Keratinocyte (primary cell): ENCODE measurements around the gene EP300. TPM values are rescaled to one million over a fixed set of nuclear protein-coding genes. Genes with fewer than 3 reads are reported as not detected.

Experiments used
- DNase-seq: peaks from one replicate; pipeline ENCODE4 v3.0.0-alpha.2; 2011; ENCODE audit warnings: low read depth, missing footprints, low spot score
- FAIRE-seq: peaks from 2 replicates; lab custom pipeline; 2011; peaks lifted over from hg19 to GRCh38; lab: Jason Lieb, UNC
- H2AFZ ChIP-seq: 2 replicates; pipeline ENCODE4 v1.6.0; 2012; ENCODE audit warnings: low read length, control low read depth, inconsistent platforms; ENCODE audit not compliant: control insufficient read depth
- H3K27ac ChIP-seq: 2 replicates; pipeline ENCODE4 v1.5.1; 2011; ENCODE audit warnings: low read length; ENCODE audit not compliant: control insufficient read depth, insufficient read depth
- H3K27me3 ChIP-seq: 3 replicates; pipeline ENCODE4 v1.6.0; 2011; ENCODE audit warnings: low read length; ENCODE audit not compliant: control insufficient read depth, insufficient read depth; ENCODE audit errors: extremely low read depth
- H3K36me3 ChIP-seq, 2 experiments: 2 replicates in 1 of 2; 3 replicates in 1 of 2; pipeline ENCODE4 v1.5.1; 2011; ENCODE audit warnings: low read length in 2 of 2, mild to moderate bottlenecking in 1 of 2; ENCODE audit not compliant: control insufficient read depth in 2 of 2, insufficient read depth in 2 of 2; ENCODE audit errors: extremely low read depth in 1 of 2
- H3K4me1 ChIP-seq: 3 replicates; pipeline ENCODE4 v1.5.1; 2011; ENCODE audit warnings: low read length; ENCODE audit not compliant: control insufficient read depth, insufficient read depth; ENCODE audit errors: extremely low read depth
- H3K4me2 ChIP-seq: 3 replicates; pipeline ENCODE4 v1.6.0; 2011; ENCODE audit warnings: low read depth, low read length; ENCODE audit not compliant: control insufficient read depth, insufficient read depth; ENCODE audit errors: extremely low read depth
- H3K4me3 ChIP-seq, 3 experiments: fragments of 200-600 bp in 1 of 3; sonication (generic) in 1 of 3; 2 replicates in 2 of 3; 3 replicates in 1 of 3; pipeline ENCODE4 v1.5.1; 2011 to 2016; ENCODE audit warnings: low read length in 3 of 3, mild to moderate bottlenecking in 3 of 3, control low read depth in 2 of 3, inconsistent platforms in 1 of 3, low read depth in 1 of 3, mixed read lengths in 1 of 3, mixed run types in 1 of 3, moderate library complexity in 1 of 3; ENCODE audit not compliant: control insufficient read depth in 2 of 3, insufficient read depth in 2 of 3; ENCODE audit errors: extremely low read depth in 1 of 3
- H3K79me2 ChIP-seq: 2 replicates; pipeline ENCODE4 v1.6.0; 2012; ENCODE audit warnings: low read length; ENCODE audit not compliant: control insufficient read depth, insufficient read depth
- H3K9ac ChIP-seq: 3 replicates; pipeline ENCODE4 v1.6.0; 2011; ENCODE audit warnings: low read length; ENCODE audit not compliant: control insufficient read depth, insufficient read depth; ENCODE audit errors: extremely low read depth
- H3K9me1 ChIP-seq: 3 replicates; pipeline ENCODE4 v1.6.0; 2011; ENCODE audit warnings: low read length; ENCODE audit not compliant: control insufficient read depth, insufficient read depth; ENCODE audit errors: extremely low read depth
- H3K9me3 ChIP-seq: 2 replicates; pipeline ENCODE4 v1.5.1; 2012; ENCODE audit warnings: low read depth, low read length; ENCODE audit not compliant: control insufficient read depth
- H4K20me1 ChIP-seq: 3 replicates; pipeline ENCODE4 v1.6.0; 2011; ENCODE audit warnings: low read length; ENCODE audit not compliant: control insufficient read depth, insufficient read depth; ENCODE audit errors: extremely low read depth
- EZH2 ChIP-seq: IDR thresholded peaks from one replicate; pipeline ENCODE4 v1.6.1; 2012; ENCODE audit warnings: inconsistent platforms, mild to moderate bottlenecking, low read length, moderate library complexity
- dilution Hi-C: fragments of 300-500 bp; cut with MboI; formaldehyde crosslinking; loops from one replicate; pipeline ENCODE4 v1.7.0; 2020; ENCODE audit warnings: low sequenced_read_pairs; ENCODE audit not compliant: extremely low pct_ligation_motif_present
- polyA plus RNA-seq, 5 experiments: library from polyadenylated mRNA; depleted of rRNA in 3 of 5; stranded (reverse) in 3 of 5; stranded (forward) in 1 of 5; unstranded in 1 of 5; fragments of >200 nt; gene quantifications; 1 replicate in 1 of 5; 2 replicates in 3 of 5; 3 replicates in 1 of 5; pipeline versions ENCODE4 v1.2.1 to v1.2.3, GENCODE V29; 2011 to 2012; ENCODE audit warnings: missing spikeins in 2 of 5, low read depth in 1 of 5, low replicate concordance in 1 of 5
- TF ChIP-seq, protein P1 (sequence below), 3 experiments: IDR thresholded peaks in 1 of 3; conservative IDR thresholded peaks in 1 of 3; optimal IDR thresholded peaks in 1 of 3; 2 replicates in 2 of 3; 3 replicates in 1 of 3; pipeline versions ENCODE3 to v1.5.1; 2011; ENCODE audit warnings: low read length in 3 of 3, mild to moderate bottlenecking in 3 of 3, moderate library complexity in 2 of 3, control low read depth in 1 of 3, inconsistent platforms in 1 of 3; ENCODE audit not compliant: insufficient read depth in 2 of 3; ENCODE audit errors: extremely low read depth in 1 of 3

EP300 gene
- polyA plus RNA-seq, 1 donor (not counting 4 experiments of a cell fraction or from before 2014, with no cell fraction given) = 10.5 TPM

GRCh38 chr22:41204066-41204465 is 111.7 kb downstream of the EP300 start:
- no peak overlapping the region for H3K4me3 ChIP-seq
- peaks cover 25% of the 10 kb centered on the region for H3K79me2 ChIP-seq
- H3K27ac ChIP-seq = no peak overlapping the region
- H3K9me1 ChIP-seq = no peaks in the 10 kb centered on the region
- no peaks in the 10 kb centered on the region for H3K27me3 ChIP-seq
- FAIRE-seq (no peak), DNase-seq (no peak)
- peaks cover 9% of the 10 kb centered on the region for H3K4me1 ChIP-seq
- dilution Hi-C loops = no loop called here
- no peaks in the 10 kb centered on the region for H3K36me3 ChIP-seq
- H2AFZ ChIP-seq = no peak overlapping the region
- H3K9me3 ChIP-seq = no peaks in the 10 kb centered on the region
- no peak overlapping the region for H3K9ac ChIP-seq
- H4K20me1 ChIP-seq = no peaks in the 10 kb centered on the region
- TF ChIP-seq, protein P1, sequence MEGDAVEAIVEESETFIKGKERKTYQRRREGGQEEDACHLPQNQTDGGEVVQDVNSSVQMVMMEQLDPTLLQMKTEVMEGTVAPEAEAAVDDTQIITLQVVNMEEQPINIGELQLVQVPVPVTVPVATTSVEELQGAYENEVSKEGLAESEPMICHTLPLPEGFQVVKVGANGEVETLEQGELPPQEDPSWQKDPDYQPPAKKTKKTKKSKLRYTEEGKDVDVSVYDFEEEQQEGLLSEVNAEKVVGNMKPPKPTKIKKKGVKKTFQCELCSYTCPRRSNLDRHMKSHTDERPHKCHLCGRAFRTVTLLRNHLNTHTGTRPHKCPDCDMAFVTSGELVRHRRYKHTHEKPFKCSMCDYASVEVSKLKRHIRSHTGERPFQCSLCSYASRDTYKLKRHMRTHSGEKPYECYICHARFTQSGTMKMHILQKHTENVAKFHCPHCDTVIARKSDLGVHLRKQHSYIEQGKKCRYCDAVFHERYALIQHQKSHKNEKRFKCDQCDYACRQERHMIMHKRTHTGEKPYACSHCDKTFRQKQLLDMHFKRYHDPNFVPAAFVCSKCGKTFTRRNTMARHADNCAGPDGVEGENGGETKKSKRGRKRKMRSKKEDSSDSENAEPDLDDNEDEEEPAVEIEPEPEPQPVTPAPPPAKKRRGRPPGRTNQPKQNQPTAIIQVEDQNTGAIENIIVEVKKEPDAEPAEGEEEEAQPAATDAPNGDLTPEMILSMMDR (optimal IDR thresholded peaks at IDR 0.05 in 1 of 3, IDR thresholded peaks at IDR 0.05 in 1 of 3, conservative IDR thresholded peaks at IDR 0.05 in 1 of 3; ENCODE audit: extremely low read depth in 1 of 3, insufficient read depth in 2 of 3, low read length in 3 of 3) = no peak
- TF ChIP-seq EZH2 = no peak
- no peak overlapping the region for H3K4me2 ChIP-seq

DNA sequence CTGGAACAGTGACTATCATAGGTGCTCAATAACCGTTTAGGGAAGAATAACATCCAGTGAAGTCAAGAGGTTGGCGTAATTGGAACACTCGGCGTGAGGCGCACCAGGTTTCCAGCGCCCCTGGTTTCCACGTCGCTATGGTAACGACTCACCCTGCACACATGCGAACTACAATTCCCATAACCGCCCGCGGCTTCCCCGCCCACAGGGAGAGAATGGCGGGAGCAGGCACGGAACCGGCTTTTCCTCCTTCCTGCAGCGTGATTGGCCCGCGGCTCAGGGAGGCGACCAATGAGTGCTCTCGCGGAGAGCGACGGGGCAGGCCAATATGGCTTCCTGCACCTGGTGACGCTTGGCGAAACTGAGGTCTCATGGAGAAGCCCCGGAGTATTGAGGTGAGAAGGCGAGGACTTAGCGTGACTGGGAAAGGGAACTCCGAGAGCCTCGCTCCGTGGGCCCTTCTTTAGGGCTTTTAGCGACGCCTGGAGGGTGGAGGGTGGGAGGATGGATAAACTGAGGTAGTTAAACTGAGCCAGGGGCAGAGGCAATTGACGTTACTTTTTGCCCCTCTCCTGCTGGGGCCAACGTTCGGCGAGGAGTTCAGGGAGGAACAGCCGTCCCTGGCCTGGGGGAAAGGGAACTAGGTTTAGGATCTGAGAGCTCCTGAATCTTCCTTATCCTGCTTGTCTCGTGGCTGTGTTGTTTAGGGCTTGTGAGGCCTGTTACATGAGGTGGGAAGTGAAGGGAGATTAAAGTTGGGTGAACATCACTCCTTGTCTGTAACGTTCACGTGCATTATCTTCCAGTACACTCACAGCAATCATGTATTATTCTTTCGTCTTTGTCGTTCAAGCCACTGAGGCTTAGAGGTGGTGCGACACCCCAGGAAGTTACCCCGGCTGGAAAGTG is 112.9 kb downstream of the EP300 start, which contains the start of gene L3MBTL2:
Gene L3MBTL2 (plus strand): TSS at position 321 of the 909 bp plus-strand sequence. CDS start 51 bp downstream, at position 372.
- H3K27me3 ChIP-seq = no peaks in the 10 kb centered on the region

More for the DNA sequence above, 112.9 kb downstream of the EP300 start, which contains the start of gene L3MBTL2:
- dilution Hi-C loops = no loop called here
- Histone ChIP-seq H3K4me3 (peak within 1 kb of the TSS; percentile 70 to 100 (median 90)), H3K36me3 (peaks cover 3 to 6% of the 10 kb centered on the region in 2 experiments), H3K27ac (peak within 1 kb of the TSS; percentile 92), H3K9me3 (no peaks in the 10 kb centered on the region), H4K20me1 (no peaks in the 10 kb centered on the region), H3K79me2 (peaks cover 25% of the 10 kb centered on the region), H2AFZ (peak within 1 kb of the TSS; percentile 99), H3K9me1 (no peaks in the 10 kb centered on the region), H3K9ac (peak within 1 kb of the TSS; percentile 97), H3K4me2 (peak within 1 kb of the TSS; percentile 94), H3K4me1 (peaks cover 9% of the 10 kb centered on the region)
- peak; percentile 85 for FAIRE-seq
- peak; percentile 65 for DNase-seq
- TF ChIP-seq EZH2 = no peak
- TF ChIP-seq, protein P1 (optimal IDR thresholded peaks at IDR 0.05 in 1 of 3, IDR thresholded peaks at IDR 0.05 in 1 of 3, conservative IDR thresholded peaks at IDR 0.05 in 1 of 3; ENCODE audit: extremely low read depth in 1 of 3, insufficient read depth in 2 of 3, low read length in 3 of 3) = no peak
